ENCODE results near the gene PALM2AKAP2. TPM values are rescaled to one million over a fixed set of nuclear protein-coding genes. Genes with fewer than 3 reads are reported as not detected.

PALM2AKAP2 gene
- total and polyA plus RNA-seq, 2 donors (not counting 3 experiments of a cell fraction or from before 2014, with no cell fraction given): 0.01 TPM; not detected in 1

DNA sequence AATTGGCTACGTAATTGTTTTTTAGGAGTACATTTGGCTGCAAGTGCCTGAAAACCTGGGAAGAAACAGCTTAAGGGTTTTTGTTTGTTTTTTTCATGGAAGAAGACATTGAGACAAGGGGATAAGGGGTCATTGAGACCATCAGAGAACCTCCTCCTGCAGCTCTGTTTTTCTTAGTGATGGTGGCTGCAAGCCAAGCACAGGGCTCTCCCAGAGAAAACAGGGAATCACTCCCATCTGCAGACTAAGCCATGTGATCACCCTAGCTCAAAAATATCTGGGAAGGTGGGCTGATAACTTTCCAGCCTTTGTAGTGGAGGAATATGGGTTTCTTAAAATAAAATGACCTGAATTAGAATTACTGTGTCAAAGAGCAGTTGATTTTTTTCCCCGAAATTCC, 25.1 kb downstream of the PALM2AKAP2 start:
- no peaks in the 10 kb centered on the region for H3K36me3 ChIP-seq (ENCODE audit: control insufficient read depth in 2 of 2, extremely low read depth in 1 of 2, insufficient read depth in 2 of 2, low read length in 2 of 2)
- H3K4me1 ChIP-seq (ENCODE audit: control insufficient read depth, extremely low read depth, insufficient read depth, low read length): no peaks in the 10 kb centered on the region
- no peak for DNase-seq (ENCODE audit: low read depth, low spot score)
- H3K27me3 ChIP-seq (ENCODE audit: control insufficient read depth in 2 of 2, insufficient read depth in 2 of 2, low read length in 2 of 2): peaks cover 24 to 27% of the 10 kb centered on the region in 2 experiments
- TF ChIP-seq POLR2A (IDR thresholded peaks at IDR 0.05; ENCODE audit: low read depth, low read length) (no peak), JUN (IDR thresholded peaks at IDR 0.05; ENCODE audit: borderline replicate concordance, insufficient read depth, insufficient read length, low read depth) (no peak)
- TF ChIP-seq, protein P1, sequence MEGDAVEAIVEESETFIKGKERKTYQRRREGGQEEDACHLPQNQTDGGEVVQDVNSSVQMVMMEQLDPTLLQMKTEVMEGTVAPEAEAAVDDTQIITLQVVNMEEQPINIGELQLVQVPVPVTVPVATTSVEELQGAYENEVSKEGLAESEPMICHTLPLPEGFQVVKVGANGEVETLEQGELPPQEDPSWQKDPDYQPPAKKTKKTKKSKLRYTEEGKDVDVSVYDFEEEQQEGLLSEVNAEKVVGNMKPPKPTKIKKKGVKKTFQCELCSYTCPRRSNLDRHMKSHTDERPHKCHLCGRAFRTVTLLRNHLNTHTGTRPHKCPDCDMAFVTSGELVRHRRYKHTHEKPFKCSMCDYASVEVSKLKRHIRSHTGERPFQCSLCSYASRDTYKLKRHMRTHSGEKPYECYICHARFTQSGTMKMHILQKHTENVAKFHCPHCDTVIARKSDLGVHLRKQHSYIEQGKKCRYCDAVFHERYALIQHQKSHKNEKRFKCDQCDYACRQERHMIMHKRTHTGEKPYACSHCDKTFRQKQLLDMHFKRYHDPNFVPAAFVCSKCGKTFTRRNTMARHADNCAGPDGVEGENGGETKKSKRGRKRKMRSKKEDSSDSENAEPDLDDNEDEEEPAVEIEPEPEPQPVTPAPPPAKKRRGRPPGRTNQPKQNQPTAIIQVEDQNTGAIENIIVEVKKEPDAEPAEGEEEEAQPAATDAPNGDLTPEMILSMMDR (IDR thresholded peaks at IDR 0.05; ENCODE audit: extremely low read depth in 1 of 2, insufficient read depth in 1 of 2, low read depth in 1 of 2, low read length in 2 of 2): no peak
- TF ChIP-seq, protein P2, sequence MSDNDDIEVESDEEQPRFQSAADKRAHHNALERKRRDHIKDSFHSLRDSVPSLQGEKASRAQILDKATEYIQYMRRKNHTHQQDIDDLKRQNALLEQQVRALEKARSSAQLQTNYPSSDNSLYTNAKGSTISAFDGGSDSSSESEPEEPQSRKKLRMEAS (IDR thresholded peaks at IDR 0.05; ENCODE audit: insufficient read depth, insufficient read length): no peak
- no peaks in the 10 kb centered on the region for H3K79me2 ChIP-seq (ENCODE audit: control insufficient read depth, insufficient read depth, low read length)
- H3K9me1 ChIP-seq (replicated peaks; ENCODE audit: control insufficient read depth, extremely low read depth, insufficient read depth, low read length): no peaks in the 10 kb centered on the region
- intact Hi-C loops (cut with micrococcal nuclease): no loop called here
- no peaks in the 10 kb centered on the region for H4K20me1 ChIP-seq (replicated peaks; ENCODE audit: control insufficient read depth, extremely low read depth, insufficient read depth, low read length)
- no peak overlapping the region for H3K27ac ChIP-seq (ENCODE audit: insufficient read depth, low read depth, low read length)
- H3K9ac ChIP-seq (replicated peaks; ENCODE audit: extremely low read depth, insufficient read depth, low read length): no peak overlapping the region
- H3K4me2 ChIP-seq (ENCODE audit: insufficient read depth, low read length): no peak overlapping the region
- no peak overlapping the region for H2AFZ ChIP-seq (ENCODE audit: low read depth, low read length)
- no peak overlapping the region for H3K4me3 ChIP-seq (replicated peaks in 1 of 3; ENCODE audit: insufficient read depth in 1 of 3, low read depth in 1 of 3, low read length in 3 of 3)
- BruUV-seq (replicated peaks): no TSS peak
- no peaks in the 10 kb centered on the region for H3K9me3 ChIP-seq (replicated peaks; ENCODE audit: control insufficient read depth, insufficient read depth, low read length)
- no peak for FAIRE-seq
- ChIA-PET POLR2A (no interaction called here), CTCF (interaction anchor here (0.5 to 3.9 kb wide), 4 partner anchors 12 to 231 kb away, joined by 3 to 24 read pairs (median 5); no protein-coding TSS in a partner anchor)
- dilution Hi-C loops (cut with MboI; ENCODE audit: extremely low pct_ligation_motif_present, low sequenced_read_pairs): no loop called here

GRCh38 chr9:109806506-109807115, 26.6 kb downstream of the PALM2AKAP2 start:
- H2AFZ ChIP-seq (ENCODE audit: low read depth, low read length): no peak overlapping the region

More at GRCh38 chr9:109806506-109807115, 26.6 kb downstream of the PALM2AKAP2 start:
- no peaks in the 10 kb centered on the region for H3K9me3 ChIP-seq (replicated peaks; ENCODE audit: control insufficient read depth, insufficient read depth, low read length)
- DNase-seq (ENCODE audit: low read depth, low spot score) (no peak), FAIRE-seq (no peak)
- CTCF ChIA-PET: interaction anchor here (3.9 kb wide), 1 partner anchor 11 kb away, joined by 24 read pairs; no protein-coding TSS in a partner anchor
- BruUV-seq (replicated peaks): no TSS peak
- H3K27ac ChIP-seq (ENCODE audit: insufficient read depth, low read depth, low read length): no peak overlapping the region
- TF ChIP-seq POLR2AphosphoS5 (IDR thresholded peaks at IDR 0.05; ENCODE audit: insufficient read depth, low read depth, low read length) (no peak), FOS (IDR thresholded peaks at IDR 0.05; ENCODE audit: borderline replicate concordance, insufficient read depth, low read length) (no peak), EZH2 (IDR thresholded peaks at IDR 0.05; ENCODE audit: borderline replicate concordance, low read depth, low read length, severe bottlenecking) (no peak), GATA2 (IDR thresholded peaks at IDR 0.05; ENCODE audit: insufficient read depth, insufficient read length, low read depth, low read length) (no peak), POLR2A (IDR thresholded peaks at IDR 0.05; ENCODE audit: low read depth, low read length) (no peak), MYC (IDR thresholded peaks at IDR 0.05; ENCODE audit: low read depth, low read length) (no peak), JUN (IDR thresholded peaks at IDR 0.05; ENCODE audit: borderline replicate concordance, insufficient read depth, insufficient read length, low read depth) (no peak)
- TF ChIP-seq, protein P1 (IDR thresholded peaks at IDR 0.05; ENCODE audit: extremely low read depth in 1 of 2, insufficient read depth in 1 of 2, low read depth in 1 of 2, low read length in 2 of 2): no peak
- TF ChIP-seq, protein P2 (IDR thresholded peaks at IDR 0.05; ENCODE audit: insufficient read depth, insufficient read length): no peak
- peaks cover 22 to 24% of the 10 kb centered on the region in 2 experiments for H3K27me3 ChIP-seq (ENCODE audit: control insufficient read depth in 2 of 2, insufficient read depth in 2 of 2, low read length in 2 of 2)
- dilution Hi-C loops (cut with MboI; ENCODE audit: extremely low pct_ligation_motif_present, low sequenced_read_pairs) (no loop called here), intact Hi-C loops (cut with micrococcal nuclease) (no loop called here)
- H3K4me1 ChIP-seq (ENCODE audit: control insufficient read depth, extremely low read depth, insufficient read depth, low read length): no peaks in the 10 kb centered on the region
- H3K9me1 ChIP-seq (replicated peaks; ENCODE audit: control insufficient read depth, extremely low read depth, insufficient read depth, low read length): no peaks in the 10 kb centered on the region
- H3K36me3 ChIP-seq (ENCODE audit: control insufficient read depth in 2 of 2, extremely low read depth in 1 of 2, insufficient read depth in 2 of 2, low read length in 2 of 2): no peaks in the 10 kb centered on the region
- H3K79me2 ChIP-seq (ENCODE audit: control insufficient read depth, insufficient read depth, low read length): no peaks in the 10 kb centered on the region
- POLR2A ChIA-PET: no interaction called here
- no peak overlapping the region for H3K9ac ChIP-seq (replicated peaks; ENCODE audit: extremely low read depth, insufficient read depth, low read length)
- H4K20me1 ChIP-seq (replicated peaks; ENCODE audit: control insufficient read depth, extremely low read depth, insufficient read depth, low read length): no peaks in the 10 kb centered on the region
- no peak overlapping the region for H3K4me2 ChIP-seq (ENCODE audit: insufficient read depth, low read length)
- H3K4me3 ChIP-seq (replicated peaks in 1 of 3; ENCODE audit: insufficient read depth in 1 of 3, low read depth in 1 of 3, low read length in 3 of 3): no peak overlapping the region
